AG09319 (cell line): Measurements from ENCODE around the gene TMTC1.
"Not testable (repeated sequence)": the region's sequence is repeated elsewhere in the genome, so short reads cannot be mapped to it uniquely, and the experiment has no call there.

Source experiments
- DNase-seq: peaks from one replicate; pipeline ENCODE4 v3.0.0-alpha.2; 2010; ENCODE audit warnings: low read depth; ENCODE audit errors: extremely low read depth
- CTCF ChIP-seq: IDR thresholded peaks from 2 replicates; pipeline ENCODE4 v1.5.1; 2011; ENCODE audit warnings: low read depth, mild to moderate bottlenecking, inconsistent platforms, low read length, moderate library complexity

Gene TMTC1

DNA sequence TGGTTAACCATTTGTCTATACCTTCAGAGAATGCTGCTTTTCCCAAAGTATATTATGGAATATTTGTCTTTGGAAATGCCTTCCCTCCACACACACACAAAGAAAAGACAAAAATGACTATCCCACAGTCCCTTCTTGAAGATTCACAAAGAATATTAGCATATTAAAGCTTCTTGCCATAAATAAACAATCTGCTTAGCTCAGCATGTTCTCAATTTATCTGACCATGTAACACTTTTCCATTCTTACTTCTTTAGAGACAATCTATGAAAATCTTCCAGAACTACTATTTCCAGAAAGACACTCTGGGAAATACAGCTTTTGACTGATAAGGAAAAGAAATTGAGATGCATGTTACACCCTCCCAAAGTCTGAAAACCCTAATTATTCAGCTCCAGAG is 227.4 kb downstream of the TMTC1 start:
- TF ChIP-seq CTCF, result no peak
- DNase-seq, result no peak

GRCh38 chr12:29555451-29555850 is 228.3 kb downstream of the TMTC1 start:
- not testable (repeated sequence) for DNase-seq

DNA sequence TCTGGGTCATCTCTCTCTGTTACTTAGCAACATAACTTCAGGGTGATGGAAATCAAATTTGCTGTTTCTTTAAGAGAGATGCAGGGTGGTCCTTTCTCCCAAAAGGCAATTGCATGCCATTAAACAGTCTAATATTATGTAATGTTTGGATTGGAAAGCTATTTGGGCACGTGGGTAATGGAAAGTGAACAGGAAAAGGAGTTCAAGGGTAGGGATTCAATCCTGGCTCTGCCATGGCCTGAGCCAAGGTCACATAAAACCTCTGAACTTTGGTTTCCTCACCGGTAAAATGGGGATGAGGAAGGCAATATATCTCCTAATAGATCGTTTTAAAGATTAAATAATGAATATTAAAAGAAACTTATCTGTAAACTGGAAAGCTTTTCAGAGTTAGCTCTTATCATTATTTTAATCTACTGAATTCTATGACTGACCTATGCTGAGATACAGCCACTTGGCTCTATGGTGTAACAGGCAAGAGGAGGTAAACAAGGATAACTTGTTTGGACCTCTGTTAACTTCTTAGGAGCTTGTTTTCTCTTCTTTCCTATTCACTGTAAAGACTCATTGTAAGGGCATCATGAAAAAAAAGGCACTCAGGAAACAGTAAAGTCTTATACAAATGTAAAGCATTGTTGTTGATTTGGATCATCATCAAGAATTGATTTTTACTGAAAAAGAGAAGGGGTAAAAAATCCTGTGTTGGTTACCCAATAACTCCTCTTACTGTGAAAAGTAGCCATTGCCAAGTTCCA is 230.6 kb downstream of the TMTC1 start:
- TF ChIP-seq CTCF, result no peak
- no peak for DNase-seq

GRCh38 chr12:29552324-29552927 is 231.3 kb downstream of the TMTC1 start:
- peak; percentile 89 for TF ChIP-seq CTCF

DNA sequence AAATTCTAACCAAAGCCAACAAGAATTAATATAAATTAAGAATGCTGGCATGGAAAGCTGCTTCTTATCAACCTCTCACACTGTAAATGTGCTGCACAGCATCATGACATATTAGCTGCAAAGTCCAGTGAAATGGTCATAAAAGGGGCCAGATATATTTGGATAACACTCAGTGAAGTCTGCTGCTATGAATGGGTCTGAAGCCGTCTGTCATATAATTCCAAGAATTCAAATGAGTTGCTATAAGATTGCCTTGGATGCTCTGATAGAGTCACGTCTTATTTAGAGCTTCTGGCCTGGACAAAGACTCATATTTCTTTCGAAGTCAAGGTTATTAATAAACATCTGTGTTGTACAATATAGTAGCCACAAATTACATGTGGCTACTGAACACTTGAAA is 231.9 kb downstream of the TMTC1 start:
- no peak for TF ChIP-seq CTCF
- no peak for DNase-seq

More at GRCh38 chr12:29552324-29552927, 231.3 kb downstream of the TMTC1 start:
- DNase-seq, result no peak

GRCh38 chr12:29547864-29548263 is 235.9 kb downstream of the TMTC1 start:
- no peak for TF ChIP-seq CTCF
- no peak for DNase-seq

- no peak for TF ChIP-seq CTCF
- peak; percentile 84 for DNase-seq
Measured at GRCh38 chr12:29547151-29547632, 236.6 kb downstream of the TMTC1 start.
